NCI-H345 (cell line): ENCODE data around the gene NIM1K.
"Not testable (repeated sequence)": the region's sequence is repeated elsewhere in the genome, so short reads cannot be mapped to it uniquely, and the experiment has no call there.

ENCODE experiments used
- DNase-seq: peaks from one replicate; lab custom pipeline; 2025; lab: John Stamatoyannopoulos, UW

Gene NIM1K

DNA sequence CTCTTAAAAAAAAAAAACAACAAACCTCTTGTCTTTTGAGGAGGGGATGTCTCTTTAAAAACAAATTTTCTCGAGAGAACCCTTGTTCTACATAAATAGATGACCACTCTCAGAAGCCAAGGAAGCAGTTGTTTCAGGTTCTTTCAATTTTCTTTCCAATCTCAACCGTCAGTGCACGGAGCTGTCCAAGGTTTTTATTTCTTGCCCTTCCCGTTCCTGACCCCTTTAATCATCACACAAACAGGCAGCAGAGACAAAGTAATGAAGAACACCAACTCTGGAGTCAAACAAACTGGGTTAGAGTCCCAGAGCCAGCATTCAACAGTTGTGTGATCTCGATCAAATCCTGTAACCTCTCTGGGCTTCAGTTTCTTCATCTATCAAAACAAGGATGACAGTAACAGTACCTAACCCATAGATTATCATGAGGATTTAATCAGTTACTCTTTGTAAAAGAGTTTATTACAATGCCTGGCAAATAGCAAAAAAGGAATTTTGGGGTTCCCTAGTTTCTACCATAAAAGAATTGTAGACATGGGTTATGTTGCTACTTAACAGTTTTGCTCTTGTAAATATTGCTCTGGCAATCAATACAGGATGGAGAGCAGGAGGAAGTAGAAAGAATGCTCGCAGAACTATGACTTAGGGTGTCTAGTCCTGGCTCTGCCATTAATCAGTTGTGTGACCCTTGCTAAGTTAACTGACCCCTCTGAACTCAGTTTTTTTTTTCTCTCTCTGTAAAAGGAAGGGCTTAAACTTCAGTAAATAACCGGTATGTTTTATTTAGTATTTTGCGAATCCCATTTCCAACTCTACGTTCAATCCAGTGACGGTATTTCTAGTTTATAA, 1.0 kb upstream of the NIM1K start:
- DNase-seq: no peak

DNA sequence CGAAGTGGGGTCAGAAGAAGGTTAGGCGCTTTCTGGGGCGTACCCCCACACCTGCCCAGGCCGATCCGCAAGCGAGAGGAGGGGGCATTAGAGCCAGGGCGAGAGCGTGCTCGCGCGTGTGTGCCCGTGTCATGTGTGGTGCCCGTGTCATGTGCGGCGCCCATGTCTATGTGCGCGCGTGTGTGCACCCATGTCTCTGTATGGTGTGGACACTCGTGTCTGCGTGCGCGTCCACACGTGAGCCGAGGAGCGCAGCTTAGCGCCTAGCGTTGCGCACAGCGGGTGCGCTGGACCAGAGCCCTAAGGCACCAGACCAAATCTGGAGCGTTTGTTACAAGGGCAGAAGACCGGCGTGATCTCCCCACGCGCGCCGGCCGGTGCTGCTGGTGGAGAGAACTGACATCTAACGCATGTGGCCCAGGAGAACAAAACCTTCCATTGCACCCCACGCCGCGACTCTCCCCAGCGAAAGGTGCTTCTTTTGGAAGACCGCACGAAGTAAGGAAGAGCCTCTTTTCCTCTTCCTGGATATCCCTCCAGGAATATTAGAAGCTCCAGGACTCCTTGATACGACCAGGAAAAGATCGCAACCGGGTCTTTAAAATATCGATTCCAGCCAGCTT, 644 bp downstream of the NIM1K start:
- DNase-seq: peak; percentile 17

DNA sequence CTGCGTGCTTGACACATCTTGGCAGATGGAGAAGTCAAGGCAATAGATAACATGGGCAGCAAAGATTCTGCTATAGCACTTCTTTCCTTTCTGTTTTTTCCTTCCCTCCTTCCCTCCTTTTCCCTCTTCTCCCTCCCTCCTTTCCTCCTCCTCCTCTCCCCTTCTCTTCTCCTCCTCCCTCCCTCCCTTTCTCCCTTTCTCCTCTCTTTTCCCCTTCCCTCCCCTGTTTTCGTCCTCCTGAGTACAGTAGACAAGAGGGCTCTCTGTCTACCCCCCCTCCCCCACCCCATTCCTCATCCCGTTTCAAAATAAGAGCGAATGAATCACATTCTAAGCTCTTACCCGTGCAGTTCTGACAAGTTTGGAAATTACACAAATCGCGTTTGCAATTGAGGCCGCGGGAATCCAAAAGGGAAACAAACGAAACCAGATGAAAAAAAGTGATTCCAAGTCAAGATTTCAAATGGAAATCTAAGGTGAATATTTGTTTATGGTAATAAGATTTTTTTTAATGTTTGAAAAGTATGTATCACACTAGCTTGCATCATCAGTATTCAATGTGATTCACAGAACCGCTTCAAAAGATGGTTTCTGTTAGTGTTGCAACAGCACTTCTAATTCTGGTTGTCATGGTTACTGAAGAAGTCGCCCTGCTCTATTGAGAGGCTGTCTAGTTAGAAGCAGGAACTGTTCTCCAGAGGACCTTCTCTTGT, 1.3 kb downstream of the NIM1K start:
- peak; percentile 10 for DNase-seq

DNA sequence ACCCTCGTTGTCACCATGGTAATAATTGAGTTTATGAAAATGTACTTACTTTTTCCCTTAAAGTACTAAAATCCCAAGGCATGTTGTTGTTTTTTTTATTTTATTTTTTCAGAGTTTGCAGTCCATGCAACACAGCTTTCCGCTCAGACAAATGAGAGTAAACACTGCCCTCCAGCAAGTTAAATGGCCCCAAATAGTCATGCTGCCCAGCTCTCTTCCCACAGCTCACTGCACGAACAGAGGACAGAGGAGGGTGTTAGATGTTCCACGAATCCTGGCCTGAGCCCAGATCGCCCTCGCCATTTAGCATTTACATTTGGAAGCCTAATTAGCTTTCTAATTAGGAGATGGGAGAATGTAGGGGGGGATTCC, 1.9 kb downstream of the NIM1K start:
- no peak for DNase-seq

DNA sequence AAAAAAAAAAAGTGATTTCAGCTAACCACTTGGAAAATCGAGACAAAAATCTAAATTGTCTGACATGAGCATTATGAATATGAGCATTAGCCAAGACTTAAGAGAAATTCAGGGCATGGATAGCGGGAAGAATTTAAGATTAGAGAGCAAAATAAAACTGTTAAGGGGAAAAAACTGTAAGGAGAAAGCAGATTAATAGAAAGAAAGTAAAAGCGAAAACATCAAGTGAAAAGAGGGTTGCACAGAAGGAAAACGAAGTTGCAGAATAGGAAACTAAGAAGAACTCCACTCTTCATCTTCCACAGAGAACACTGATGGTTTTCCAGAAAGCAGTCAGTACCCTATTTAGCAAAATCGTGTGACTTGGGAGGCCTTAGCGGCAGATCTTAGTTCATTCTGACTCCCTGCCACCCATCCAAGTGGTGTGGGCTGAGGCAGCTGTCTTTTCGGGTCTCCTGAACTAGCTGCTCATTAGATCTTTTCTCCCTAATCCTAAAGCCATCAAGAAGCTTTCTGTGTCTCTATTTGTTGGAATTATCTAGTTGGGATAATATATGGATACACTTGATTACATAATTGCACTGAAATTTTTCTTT, 3.7 kb downstream of the NIM1K start:
- DNase-seq: no peak

DNA sequence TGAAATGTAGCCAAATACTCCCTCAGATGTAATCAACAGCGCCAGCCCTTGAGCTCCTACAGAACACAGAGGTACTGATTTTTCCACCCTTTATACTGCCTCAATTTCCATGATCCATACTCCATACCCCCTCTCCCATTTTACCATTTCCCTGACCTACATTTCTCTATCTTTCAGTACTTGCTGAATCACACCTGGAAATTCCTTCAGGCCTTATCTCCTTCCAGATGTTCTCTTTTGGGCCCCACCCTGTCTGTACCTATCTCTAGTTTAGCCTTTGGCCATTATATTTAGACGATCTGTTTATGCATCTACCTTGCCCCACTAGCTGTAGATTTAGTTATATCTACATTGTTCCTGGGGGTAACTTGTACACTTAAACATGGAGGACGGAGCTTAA, 5.5 kb downstream of the NIM1K start:
- no peak for DNase-seq

DNA sequence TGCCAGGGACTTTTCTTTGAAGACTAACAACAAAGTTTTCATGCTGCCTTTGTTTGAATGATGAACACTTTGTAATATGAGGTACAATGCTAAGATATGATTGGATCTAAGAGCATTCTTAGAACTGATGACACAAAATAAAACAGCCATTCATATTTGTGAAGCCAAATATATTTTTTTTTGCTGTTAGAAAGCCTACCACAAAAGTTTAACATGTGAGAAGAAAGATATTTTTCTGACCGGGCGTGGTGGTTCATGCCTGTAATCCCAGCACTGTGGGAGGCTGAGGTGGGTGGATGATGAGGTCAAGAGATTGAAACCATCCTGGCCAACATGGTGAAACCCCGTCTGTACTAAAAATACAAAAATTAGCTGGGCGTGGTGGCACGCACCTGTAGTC, 9.4 kb downstream of the NIM1K start:
- DNase-seq: not testable (repeated sequence)

DNA sequence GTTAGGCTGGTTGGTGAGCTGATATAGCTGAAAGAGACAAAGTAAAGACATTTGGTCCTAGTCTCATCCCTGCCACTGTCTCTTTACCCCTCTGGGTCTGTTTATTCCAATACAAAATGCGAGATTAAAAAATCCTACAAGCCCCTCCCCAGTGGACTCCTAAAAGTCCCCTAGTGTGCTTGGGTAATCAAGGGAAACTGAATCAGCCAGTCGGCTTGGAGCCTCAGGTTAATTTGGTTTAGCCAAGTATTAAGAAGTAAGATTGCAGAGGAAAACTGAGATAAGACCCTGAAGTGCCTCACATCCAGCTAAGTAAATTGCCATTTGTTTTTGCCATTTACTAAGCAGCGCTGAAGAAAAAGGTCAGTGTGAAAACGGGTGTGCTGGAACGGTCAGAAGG, 10.4 kb downstream of the NIM1K start:
- DNase-seq: no peak

DNA sequence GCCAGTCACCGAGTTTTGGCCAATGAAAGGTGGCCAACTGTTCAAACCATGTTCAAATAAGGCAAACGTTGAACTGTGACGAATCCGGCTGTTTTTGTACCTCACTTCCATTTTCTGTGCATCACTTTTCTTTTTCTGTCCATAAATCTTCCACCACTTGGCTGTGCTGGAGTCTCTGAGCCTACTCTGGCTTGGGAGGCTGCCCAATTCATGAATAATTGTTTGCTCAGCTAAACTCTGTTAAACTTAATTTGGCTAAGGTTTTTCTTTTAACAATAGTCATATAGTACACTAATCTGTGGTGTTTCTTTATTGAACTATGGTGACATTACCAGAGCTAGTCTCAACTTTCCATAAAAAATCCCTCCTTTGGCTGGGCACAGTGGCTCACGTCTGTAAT, 11.3 kb downstream of the NIM1K start:
- DNase-seq: no peak

DNA sequence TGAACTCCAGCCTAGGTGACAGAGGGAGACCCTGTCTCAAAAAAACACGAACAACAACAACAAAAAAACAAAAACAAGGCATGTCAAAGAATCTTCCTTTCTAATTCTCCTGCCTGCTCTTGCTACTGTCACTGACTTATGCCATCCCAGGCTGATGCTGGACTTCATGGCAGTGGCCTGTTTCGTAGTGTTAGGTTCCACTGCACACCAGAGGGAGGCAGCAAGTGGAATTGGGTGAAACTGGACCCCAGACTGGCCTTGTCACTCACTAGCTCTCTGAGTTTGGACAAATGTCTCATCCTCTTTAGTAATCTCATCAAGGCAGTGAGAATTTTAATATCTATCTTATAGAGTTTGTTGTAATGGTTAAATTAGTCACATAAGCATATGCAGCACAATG, 12.9 kb downstream of the NIM1K start:
- DNase-seq: no peak

DNA sequence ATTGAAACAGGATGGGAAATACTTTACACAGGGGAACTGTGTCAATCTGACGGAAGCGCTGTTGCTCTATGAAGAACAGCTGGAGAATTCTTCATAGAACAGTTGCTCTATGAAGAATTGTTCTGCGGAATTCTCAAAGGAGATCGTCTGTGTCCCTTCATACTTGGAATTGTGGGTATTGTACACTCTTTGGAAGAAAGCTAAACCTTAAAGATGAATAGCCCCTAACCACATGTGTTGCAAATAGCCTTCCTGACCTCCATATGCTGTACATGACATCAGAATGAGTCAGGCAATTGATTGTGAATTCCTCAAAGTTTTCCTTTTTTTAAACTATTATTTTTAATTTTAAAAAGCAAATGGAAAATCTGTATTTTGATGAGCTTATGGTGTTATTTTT, 15.6 kb downstream of the NIM1K start:
- no peak for DNase-seq

DNA sequence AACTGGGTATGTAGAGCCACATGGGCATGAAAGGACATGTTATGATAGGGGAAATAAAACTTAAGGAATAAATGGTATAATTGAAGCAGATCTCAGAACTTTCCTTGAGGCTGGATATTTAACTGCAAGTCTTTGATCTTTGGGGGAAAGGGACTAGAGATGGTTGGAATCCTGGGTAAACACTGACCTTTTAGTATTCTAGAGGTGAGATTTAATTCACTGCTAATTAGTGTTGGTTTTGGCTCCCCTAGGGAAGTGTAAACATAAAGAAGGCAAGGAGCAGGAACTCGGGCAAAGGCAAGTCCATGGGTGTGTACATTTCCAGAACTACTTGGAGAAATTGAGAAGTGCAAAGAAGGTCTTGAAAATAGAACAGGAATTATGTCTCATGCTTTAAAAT, 16.6 kb downstream of the NIM1K start:
- no peak for DNase-seq

DNA sequence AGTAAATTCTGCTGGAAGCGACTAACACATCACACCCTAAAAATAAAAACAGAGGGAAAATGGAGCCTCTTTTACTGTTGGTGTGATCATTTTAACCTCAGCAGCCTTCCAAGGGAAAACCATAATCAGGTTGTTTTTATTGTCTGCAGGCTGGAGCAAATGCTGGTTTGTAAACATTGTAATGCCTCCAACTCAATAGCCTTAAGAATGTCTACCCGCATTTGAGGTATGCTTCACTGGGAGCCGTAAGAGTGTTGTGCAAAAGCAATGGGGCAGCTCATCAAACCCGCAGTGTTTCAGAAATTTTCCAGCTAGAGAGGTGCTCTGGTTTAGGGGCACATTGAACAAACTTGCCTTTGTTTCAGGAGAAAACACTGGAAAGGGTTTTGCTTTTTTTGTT, 17.0 kb downstream of the NIM1K start:
- DNase-seq: no peak

DNA sequence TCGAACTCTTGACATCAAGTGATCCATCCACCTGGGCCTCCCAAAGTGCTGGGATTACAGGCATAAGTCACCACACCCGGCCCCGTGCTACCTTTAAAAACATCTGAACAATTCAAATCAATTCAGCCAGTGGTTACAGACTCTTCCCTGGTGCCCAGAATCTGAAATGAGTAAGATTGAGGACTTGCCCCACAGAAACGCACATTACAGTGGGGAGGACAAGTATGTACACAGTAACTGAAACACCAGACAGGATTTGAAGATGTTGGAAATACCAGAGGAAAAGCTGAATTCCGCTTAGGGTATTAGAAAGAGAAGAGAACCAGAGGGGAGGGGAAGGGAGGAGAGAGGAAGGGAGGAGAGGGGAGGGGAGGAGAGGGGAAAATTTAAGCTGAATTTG, 17.8 kb downstream of the NIM1K start:
- no peak for DNase-seq

DNA sequence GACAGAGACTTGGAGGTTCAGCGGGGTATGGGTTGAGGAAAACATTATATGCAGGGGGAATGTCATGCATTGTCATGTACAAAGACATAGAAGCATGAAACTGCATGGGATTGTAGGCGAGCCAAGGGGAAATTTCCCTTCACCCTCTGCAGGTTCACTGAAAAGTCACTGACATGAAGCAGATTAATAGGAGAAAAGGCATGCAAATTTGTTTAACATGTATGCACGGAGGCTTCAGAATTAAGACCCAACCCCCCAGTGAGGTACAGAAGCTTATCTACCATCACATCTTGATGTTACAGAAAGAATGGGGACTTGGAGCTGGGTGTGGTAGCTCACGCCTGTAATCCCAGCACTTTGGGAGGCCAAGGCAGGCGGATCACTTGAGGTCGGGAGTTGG, 18.5 kb downstream of the NIM1K start:
- DNase-seq: no peak

DNA sequence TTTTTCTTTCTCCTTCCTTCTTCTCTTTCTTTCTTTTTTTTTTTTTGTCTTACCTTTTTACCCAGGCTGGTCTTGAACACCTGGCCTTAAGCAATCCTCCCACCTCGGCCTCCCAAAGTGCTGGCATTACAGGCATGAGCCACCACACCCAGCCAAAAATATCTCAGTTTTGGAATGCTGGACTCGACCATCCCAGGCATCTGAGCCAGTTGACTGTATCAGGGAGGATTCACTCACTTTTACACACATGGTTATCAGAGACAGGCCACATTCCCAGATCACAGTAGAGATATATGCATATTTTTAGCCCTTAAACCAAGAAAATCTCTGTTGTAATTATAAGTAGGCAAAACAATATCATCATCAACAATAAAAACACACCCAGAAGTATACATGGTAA, 21.9 kb downstream of the NIM1K start:
- no peak for DNase-seq

DNA sequence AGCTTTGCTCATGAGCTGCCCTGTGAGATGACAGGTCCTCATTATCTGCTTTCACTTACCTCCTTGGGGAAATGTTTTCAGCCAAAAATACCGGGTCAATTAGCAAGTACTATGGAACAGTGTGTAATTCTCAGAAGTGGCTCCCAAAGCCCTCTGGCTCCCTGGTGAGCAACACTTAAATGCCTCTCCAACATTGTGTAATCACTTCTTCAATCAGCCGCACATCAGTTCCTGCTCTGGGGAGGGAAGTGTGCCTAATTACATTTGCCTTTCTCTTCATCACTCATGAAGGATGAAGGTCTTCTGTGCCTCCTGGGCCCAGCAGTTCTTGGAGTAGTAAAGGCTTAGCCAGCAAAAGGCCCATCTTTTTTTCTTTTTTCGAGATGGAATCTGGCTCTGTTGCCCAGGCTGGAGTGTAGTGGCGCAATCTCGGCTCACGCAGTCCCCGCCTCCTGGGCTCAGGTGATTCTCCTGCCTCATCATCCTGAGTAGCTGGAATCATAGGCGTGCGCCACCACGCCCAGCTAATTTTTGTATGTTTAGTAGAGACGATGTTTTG, 23.1 kb downstream of the NIM1K start:
- DNase-seq: peak; percentile 68

DNA sequence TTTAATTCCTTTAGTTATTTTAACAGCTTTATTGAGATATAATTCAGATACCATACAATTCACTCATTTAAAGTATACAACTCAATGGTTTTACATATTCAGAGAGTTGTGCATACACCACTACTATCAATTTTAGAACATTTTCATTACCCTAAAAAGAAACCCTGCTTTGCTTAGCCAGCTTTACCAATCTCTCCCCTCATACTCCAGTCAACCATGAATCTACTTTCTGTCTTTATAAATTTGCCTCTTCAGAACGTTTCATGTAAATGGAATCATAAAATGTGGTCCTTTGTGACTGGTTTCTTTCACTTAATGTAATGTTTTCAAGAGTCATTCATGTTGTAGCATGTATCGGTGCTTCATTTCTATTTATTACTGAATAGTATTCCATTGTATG, 24.9 kb downstream of the NIM1K start:
- DNase-seq: no peak

DNA sequence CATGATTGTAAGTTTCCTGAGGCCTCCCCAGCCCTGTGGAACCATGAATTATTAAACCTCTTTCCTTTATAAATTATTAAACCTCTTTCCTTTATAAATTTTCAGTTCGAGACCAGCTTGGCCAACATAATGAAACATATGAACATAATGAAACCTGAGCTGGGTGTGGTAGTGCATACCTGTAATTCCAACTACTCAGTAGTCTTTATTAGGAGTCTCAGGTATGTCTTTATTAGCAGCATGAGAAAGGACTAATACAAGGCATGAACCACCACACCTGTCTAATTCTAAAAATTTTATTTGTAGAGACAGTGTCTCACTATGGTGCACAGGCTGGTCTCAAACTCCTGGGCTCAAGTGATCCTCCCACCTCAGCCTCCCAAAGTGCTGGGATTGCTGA, 27.1 kb downstream of the NIM1K start:
- no peak for DNase-seq

DNA sequence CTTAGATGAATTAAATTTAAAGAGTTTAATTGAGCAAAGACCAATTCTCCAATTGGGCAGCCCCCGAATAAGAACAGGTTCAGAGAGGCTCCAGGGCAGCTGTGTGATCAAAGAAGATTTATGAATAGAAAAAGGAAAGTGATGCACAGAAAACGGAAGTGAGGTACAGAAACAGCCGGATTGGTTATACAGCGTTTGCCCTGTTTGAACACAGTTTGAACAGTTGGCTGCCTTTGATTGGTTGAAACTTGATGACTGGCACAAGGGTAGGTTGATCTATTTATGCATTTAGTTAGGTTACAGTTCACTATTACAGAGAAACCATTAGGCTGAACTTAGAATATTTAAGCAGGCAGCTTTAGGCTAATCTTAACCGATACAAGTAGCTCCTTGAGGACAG, 29.5 kb downstream of the NIM1K start:
- DNase-seq: no peak

DNA sequence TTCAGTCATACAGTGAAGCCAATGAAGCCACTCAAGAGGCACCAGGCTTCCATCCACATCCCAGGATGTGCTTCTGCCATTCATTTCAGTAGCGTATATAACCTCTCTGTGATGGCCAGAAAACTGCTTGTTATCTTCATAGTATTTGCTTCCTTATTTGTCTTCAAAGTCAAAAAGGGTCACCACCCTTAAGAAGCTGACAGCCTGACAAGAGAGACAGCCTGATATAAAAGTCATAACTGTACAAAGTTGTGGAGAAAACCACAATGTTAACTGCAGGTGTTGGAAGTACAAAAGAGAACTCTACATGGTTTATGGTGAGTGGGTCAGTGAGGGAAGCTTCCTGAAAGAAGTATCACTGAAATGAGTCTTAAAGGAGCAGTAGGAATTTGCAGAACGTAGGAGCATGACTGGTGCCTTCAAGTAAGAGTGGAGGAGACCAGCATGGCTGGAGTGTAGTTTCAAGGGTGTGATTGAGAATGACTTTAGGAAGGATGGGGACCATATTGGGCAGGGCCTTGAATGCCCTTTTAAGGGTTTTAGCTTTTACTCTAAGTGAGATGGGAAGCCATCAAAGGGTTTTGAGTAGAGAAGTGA, 33.7 kb downstream of the NIM1K start:
- no peak for DNase-seq

DNA sequence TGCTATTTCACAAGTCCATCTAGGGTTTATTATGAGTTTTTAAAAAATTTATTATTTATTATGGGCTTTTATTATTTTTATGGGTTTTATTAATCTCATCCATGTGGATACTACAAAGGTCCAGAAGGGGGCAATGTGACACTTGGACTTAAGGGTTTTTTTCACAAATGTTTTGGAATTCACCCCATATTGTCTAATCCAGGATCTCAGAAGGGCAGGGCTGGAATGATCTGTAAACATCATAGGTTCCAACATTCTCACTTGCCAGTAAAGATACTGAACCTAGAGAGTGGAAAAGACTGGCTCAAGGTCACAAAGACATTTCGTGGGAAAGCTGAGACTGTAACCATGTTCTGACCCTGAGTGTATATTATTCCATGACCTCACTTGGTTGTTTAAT, 35.6 kb downstream of the NIM1K start:
- no peak for DNase-seq
